MM.1S (cell line): Measurements from ENCODE around the gene MYO16.

Source experiments
- CTCF ChIP-seq: fragments of 300-600 bp; sonication (generic); IDR thresholded peaks from 2 replicates; pipeline ENCODE4 v1.5.1; 2016; ENCODE audit warnings: antibody characterized with exemption, low read length, mixed read lengths
- EZH2 ChIP-seq: fragments of 300-600 bp; sonication (generic); optimal IDR thresholded peaks from 2 replicates; pipeline ENCODE3; 2017; ENCODE audit warnings: low read depth, mild to moderate bottlenecking, antibody characterized with exemption, low read length, mixed read lengths
- EZH2phosphoT487 ChIP-seq: fragments of 300-600 bp; sonication (generic); IDR thresholded peaks from 2 replicates; pipeline ENCODE4 v1.6.1; 2018; ENCODE audit warnings: antibody characterized with exemption, low read length

GRCh38 chr13:109105899-109106298 is 476.5 kb downstream of the MYO16 start:
- TF ChIP-seq EZH2phosphoT487, result no peak
- TF ChIP-seq CTCF, result no peak
- TF ChIP-seq EZH2, result no peak
